HG03064 (cell line): ENCODE data around the gene HTR2C.
"Not testable (repeated sequence)": the region's sequence is repeated elsewhere in the genome, so short reads cannot be mapped to it uniquely, and the experiment has no call there.

Experiments
- ATAC-seq: cut with Tn5 transposase; IDR thresholded peaks from one replicate; pipeline ENCODE4 v1.9.1; 2021; ENCODE audit warnings: low read depth; ENCODE audit not compliant: unreplicated experiment

The HTR2C gene

GRCh38 chrX:114937090-114937489 lies 353.2 kb downstream of the HTR2C start:
- ATAC-seq, result not testable (repeated sequence)

DNA sequence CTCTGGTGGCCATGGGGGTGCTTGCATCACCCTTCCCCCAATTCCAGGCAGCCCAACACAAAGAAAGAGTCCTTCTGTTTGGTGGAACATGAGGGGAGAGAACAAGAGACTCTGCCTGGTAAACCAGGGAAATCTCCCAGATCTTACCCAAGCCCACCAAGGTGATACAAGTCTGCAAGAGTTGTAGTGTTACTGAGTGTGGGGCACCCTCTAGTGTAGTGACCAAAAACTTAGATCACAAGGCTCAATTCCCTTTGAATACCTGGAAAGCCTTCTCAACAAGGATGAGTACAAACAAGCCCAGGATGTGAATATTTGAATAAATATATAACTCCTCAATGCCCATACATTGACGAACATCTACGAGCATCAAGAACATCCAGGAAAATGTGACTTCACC lies 368.8 kb downstream of the HTR2C start:
- no peak for ATAC-seq
